Midbrain (tissue), 1 donor: ENCODE results near the gene KIF21A.

Source experiments
- DNase-seq: peaks from one replicate; lab custom pipeline; 2025; lab: John Stamatoyannopoulos, UW

KIF21A gene

GRCh38 chr12:39389399-39390150 is 53.3 kb downstream of the KIF21A start:
- no peak for DNase-seq

DNA sequence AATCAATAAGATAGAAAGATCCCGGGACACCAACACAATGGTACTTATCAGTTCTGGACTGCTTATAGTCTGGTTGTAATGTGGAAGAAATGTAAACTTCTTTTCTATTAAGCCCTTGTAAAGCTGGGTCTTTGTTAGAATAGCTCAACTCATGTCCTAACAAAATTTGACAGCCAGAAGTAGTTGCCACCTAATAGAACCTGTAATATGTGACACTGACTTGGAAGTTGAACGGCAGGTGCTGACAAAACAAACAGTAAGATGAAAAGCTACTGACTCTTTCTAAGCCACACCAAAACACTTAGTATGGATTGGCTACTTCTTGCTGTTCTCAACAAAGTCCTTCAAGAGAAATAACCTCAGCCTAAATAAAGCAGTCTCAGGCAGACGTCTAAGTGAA is 56.6 kb downstream of the KIF21A start:
- DNase-seq, result no peak

DNA sequence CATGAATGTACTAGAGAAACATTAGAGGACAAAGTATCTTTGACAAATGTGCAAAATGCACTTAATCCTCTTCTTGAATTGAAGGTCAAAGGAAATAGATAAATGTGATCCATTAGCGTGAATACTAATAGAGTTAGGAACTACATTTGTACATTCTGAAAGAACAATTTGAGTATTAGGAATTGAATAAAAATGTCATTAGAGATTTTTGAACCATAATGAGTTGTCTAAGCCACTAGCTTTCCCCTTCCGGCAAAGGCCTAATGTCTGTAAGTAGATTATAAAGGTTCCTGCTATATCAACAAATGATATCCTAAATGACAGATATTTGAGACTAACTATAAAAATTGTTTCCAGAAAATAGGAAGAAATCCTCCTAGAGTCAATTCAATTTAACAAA is 59.8 kb downstream of the KIF21A start:
- no peak for DNase-seq

GRCh38 chr12:39380090-39380489 is 62.8 kb downstream of the KIF21A start:
- no peak for DNase-seq

GRCh38 chr12:39378341-39378740 is 64.6 kb downstream of the KIF21A start:
- no peak for DNase-seq

- no peak for DNase-seq
Observed at GRCh38 chr12:39375206-39375808, 67.6 kb downstream of the KIF21A start.

DNA sequence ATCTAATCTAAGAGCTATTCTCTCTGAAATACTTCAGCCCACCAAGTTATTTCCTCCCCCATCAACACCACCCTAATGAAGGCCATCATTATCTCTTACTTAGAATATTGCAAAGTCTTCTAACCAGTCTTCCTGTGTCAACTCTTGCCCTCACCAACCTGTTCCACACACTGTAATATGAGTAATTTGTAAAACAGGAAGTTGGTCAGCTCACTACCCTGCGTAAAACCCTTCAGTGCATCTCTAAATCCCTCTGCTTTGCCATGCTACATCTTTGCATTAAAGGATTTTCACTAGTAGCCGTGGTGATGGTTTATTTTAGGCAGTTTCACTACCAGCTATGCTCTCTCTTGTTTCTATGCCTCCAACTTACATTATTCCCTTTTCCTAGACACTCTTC is 70.0 kb downstream of the KIF21A start:
- no peak for DNase-seq

GRCh38 chr12:39372204-39372925 is 70.6 kb downstream of the KIF21A start:
- no peak for DNase-seq

- no peak for DNase-seq
Observed at GRCh38 chr12:39369756-39370155, 73.2 kb downstream of the KIF21A start.

- DNase-seq, result no peak
Observed at GRCh38 chr12:39368891-39369290, 74.0 kb downstream of the KIF21A start.

DNA sequence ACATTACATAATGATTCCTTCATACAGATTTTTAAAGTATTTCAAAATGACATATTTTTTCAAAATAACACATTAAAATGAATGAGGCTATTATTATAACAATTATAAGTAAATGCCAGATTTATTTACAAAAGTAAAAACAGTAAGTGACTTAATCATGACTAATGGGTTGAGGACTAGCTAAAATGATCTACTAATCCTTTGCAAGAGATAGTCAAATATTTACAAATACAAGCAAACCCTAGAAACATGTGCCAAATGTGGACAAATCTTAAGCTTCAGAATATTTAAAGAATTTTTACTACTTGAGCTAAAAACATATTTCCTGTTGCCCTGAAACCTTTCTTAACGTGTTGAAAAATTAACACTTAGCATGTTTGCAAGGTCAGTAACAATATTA is 74.8 kb downstream of the KIF21A start:
- DNase-seq, result no peak

GRCh38 chr12:39367494-39367893 is 75.4 kb downstream of the KIF21A start:
- no peak for DNase-seq

DNA sequence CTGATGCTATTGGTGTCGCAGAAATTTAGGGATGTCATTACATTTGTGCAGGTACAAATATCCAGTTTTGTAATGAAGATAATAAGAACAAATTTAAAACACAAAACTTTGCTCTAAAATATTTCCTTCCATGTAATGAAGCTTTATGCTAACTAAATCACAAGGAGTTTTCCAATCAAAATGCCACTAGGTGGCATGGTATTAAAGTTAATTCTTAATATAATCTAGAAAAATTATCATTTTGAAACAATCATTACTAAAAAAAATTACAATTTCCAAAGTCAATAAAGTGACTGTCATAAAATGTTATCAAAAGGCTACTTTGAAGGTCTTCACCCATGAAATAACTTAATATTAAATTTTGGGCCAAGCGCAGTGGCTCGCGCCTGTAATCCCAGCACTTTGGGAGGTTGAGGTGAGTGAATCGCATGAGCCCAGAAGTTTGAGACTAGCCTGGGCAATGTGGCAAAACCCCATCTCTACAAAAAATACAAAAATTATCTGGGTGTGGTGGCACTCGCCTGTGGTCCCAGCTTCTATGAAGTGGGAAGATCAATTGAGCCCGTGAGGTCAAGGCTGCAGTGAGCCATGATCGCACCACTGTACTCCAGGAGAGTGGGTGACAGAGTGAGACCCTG is 77.4 kb downstream of the KIF21A start:
- DNase-seq, result peak; percentile 16

DNA sequence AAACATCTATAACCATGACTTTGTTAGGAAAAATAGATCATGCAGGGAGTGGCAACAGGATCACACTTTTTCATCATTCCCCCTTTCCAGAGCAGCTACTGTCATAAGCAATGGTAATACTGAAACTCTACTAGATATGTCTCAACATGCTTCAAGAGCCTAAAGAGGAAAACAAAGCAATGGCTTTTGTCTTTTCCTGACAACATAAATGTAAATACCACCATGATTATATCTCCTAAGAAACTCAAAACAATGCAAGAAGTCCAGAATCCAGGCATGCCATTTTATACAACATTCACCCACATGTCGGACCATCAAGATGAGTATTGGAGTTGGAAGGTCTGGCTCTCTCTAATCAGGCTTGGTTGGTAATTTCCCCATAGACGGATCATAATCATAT is 78.7 kb downstream of the KIF21A start:
- no peak for DNase-seq

DNA sequence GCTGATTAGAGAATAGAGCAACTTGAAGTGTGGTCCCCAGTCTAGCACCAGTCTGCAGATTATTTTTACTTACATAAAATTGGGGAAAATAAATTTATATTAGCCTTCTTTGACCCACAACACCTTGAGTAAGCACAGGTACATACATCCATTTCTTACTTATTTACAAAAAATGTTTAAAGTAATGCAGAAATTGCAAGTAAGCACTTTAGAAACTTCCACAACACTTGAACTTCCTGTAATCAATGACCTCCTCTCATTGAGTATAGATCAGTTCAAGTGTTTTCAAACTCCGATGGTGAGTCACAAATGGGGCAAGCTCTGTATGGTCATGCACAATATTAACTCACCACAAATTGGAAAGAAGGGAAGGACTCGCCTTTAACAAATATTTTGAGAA is 83.3 kb downstream of the KIF21A start:
- DNase-seq, result no peak

DNA sequence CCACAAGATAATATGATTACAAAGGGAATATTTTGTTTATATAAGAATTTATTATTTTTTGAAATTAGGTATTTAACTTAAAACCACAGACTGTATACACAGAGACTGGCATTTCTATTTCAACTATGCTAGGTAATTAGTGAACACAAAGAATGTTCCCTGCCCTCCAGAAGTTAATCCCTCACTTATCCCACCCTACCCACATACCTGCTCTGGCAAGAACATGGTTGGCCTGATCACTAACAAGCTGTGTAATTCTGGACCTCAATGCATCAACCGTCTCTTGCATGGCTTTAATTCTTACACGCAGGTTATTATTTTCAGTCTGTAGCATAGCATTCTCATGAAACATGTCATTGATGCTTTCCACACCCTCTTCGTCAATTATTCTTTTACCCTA is 85.9 kb downstream of the KIF21A start:
- no peak for DNase-seq

GRCh38 chr12:39355841-39356240 is 87.1 kb downstream of the KIF21A start:
- no peak for DNase-seq

- DNase-seq, result no peak
Observed at GRCh38 chr12:39354955-39355354, 88.0 kb downstream of the KIF21A start.

DNA sequence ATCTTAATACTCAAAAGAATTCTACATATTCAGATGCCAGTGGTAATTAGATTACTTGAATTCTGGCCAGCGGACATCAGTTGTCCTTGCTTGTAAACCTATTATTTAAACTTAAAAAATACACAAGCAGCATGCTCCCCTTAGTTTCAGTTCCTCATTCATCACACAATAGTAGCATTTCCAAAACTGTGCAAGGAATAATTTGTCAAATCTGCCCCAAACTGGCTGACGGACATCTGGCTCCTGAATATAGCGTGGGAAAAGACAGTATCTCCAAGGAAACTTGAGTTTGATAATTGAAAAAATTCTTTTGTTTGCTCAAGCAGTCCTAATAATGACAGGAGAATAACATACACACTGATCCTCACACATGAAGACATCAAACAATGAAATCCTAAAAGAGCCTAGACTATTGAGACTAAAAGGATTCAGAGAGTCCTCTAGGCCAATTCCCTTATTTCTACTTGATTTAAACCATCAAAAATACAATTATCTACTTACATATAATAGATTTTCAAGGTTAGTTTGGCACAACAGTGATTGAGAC is 90.4 kb downstream of the KIF21A start:
- no peak for DNase-seq

DNA sequence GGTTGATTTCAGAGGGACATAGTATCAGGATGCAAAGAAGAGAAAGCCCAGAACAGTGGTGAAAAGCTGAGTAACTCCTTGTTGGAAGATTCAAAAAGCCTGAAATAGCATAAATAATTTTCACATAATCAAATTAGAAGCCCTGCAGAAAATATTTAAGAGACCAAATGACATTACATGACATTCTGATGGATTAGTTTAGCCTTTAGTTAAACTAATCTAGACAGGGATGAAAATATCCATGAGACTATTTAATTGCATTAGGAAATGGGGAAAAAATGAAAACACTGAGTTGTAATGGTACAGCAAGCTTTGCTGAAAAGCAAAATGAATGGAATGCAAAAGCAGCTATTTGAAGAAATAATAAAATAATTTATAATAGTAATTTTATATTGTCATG is 91.8 kb downstream of the KIF21A start:
- no peak for DNase-seq

GRCh38 chr12:39348941-39349626 is 93.8 kb downstream of the KIF21A start:
- no peak for DNase-seq

DNA sequence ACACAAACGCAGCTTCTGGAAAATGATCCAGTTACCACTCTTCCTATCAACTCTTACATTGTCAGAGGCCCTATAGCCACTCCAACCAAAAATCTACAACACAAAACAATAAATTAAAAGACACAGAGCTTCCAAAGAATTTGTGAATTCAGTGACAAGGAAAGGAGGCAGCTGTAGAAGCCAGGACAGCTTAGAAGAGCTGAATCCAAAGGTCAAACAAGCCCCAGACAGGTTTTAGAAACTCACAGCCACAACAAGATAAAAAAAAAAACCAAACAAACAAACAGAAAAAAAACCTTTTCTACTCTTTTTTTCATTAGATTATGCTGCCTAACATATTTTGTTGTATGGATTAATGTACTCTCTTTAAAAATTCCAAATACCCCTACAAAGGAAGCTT is 94.4 kb downstream of the KIF21A start:
- no peak for DNase-seq
